ENCODE measurements around the gene SBDS.
"Not testable (repeated sequence)": the region's sequence is repeated elsewhere in the genome, so short reads cannot be mapped to it uniquely, and the experiment has no call there.

GRCh38 chr7:66995050-66995776 lies at the start of gene SBDS:
- not testable (repeated sequence) for TF ChIP-seq EZH2 (IDR thresholded peaks at IDR 0.05; ENCODE audit: borderline replicate concordance); CTCF (IDR thresholded peaks at IDR 0.05; ENCODE audit: poor library complexity)

Measured in hepatocyte (in vitro differentiated cells).